Dendritic cell treated with granulocyte-macrophage colony-stimulating factor and Interleukin-4, amounts not matched to agents 40 ng/mL and 50 ng/mL, for 4 days (primary cell): ENCODE data around the gene LAYN.

Experiments used
- H3K27ac Mint-ChIP-seq: one replicate; pipeline ENCODE4 v1.8.0; 2022; ENCODE audit warnings: mild to moderate bottlenecking, mixed read lengths
- H3K27me3 Mint-ChIP-seq: one replicate; pipeline ENCODE4 v1.8.0; 2022; ENCODE audit warnings: mild to moderate bottlenecking, mixed read lengths
- H3K36me3 Mint-ChIP-seq: one replicate; pipeline ENCODE4 v1.8.0; 2022; ENCODE audit warnings: low read depth, mixed read lengths
- H3K4me1 Mint-ChIP-seq: one replicate; pipeline ENCODE4 v1.8.0; 2022; ENCODE audit warnings: low read depth, mixed read lengths
- H3K4me3 Mint-ChIP-seq: one replicate; pipeline ENCODE4 v1.8.0; 2022; ENCODE audit warnings: mild to moderate bottlenecking, moderate library complexity, mixed read lengths
- H3K9me3 Mint-ChIP-seq: one replicate; pipeline ENCODE4 v1.8.0; 2022; ENCODE audit warnings: mixed read lengths
- intact Hi-C: fragments of 100-400 bp; cut with micrococcal nuclease; formaldehyde crosslinking; loops from one replicate; pipeline ENCODE4 v1.15.0; 2022

The LAYN gene

DNA sequence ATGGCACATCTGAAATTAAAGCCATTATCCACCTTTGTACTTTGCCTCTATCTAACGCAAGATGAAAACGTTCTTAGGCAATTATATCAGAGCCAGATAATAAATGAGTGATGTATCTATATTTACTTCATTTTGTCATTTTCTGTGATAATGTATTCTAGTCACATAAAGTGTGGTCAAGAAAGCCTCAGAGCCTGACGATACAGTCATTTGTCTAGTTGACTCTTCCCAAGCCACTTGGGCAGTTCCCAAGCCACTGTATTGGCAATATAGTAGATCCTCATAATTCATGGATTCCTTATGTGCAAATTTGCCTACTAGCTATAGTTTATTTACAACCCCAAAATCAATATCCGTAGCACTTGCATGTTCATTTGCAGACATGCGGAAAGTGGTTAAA, 18.1 kb upstream of the LAYN start:
- Mint-ChIP-seq H3K4me1 (peaks cover 17% of the 10 kb centered on the region), H3K27me3 (no peaks in the 10 kb centered on the region), H3K4me3 (no peak overlapping the region), H3K27ac (no peak overlapping the region), H3K36me3 (no peaks in the 10 kb centered on the region), H3K9me3 (no peaks in the 10 kb centered on the region)
- intact Hi-C loops: no loop called here

GRCh38 chr11:111523343-111523742, 17.2 kb upstream of the LAYN start:
- Mint-ChIP-seq H3K27ac (no peak overlapping the region), H3K36me3 (no peaks in the 10 kb centered on the region), H3K4me3 (no peak overlapping the region), H3K27me3 (no peaks in the 10 kb centered on the region), H3K9me3 (no peaks in the 10 kb centered on the region), H3K4me1 (peaks cover 17% of the 10 kb centered on the region)
- intact Hi-C loops: no loop called here

- intact Hi-C loops: no loop called here
- Mint-ChIP-seq H3K27ac (no peak overlapping the region), H3K27me3 (no peaks in the 10 kb centered on the region), H3K4me3 (no peak overlapping the region), H3K4me1 (peaks cover 17% of the 10 kb centered on the region), H3K9me3 (no peaks in the 10 kb centered on the region), H3K36me3 (no peaks in the 10 kb centered on the region)
These were observed 16.5 kb upstream of the LAYN start for GRCh38 chr11:111524056-111524455.

DNA sequence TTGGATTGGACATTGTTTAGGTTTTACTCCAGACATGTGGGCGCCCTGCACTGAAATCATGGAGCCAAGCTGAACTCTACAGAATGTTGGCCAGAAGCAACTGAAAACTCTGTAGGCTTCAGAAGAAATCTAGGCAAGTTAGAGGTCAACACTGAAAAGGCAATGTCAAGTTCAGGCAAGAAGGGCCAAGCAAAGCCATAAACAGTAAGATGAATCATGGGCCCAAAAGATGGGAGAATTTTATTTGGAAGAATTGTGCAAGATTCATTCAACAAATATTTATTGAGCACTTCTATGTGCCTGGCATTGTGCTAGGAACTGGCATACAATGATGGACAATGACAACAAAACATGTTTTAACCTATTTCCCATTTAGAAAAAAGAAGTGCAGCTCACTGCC, 15.1 kb upstream of the LAYN start:
- Mint-ChIP-seq H3K36me3 (no peaks in the 10 kb centered on the region), H3K27me3 (no peaks in the 10 kb centered on the region), H3K4me1 (peaks cover 17% of the 10 kb centered on the region), H3K4me3 (no peak overlapping the region), H3K27ac (no peak overlapping the region), H3K9me3 (no peaks in the 10 kb centered on the region)
- intact Hi-C loops: no loop called here

DNA sequence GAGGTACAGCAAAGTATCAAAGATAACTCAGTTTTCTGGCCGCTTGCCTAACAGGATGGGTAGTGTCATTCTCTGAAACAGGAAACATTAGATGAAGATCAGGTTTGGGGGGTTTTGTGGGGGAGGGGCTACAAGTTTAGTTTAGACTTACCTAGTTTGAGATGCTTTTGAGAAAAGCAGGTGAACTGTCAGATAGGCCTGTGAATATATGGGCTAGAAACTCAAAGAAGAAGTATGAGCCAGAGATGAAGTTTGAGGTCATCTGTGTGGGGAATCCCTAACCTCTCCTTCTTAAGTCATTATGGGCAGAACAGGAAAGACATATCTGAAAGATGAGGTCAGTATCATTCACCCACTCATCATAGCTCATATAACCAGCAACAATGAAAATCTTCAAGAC, 14.0 kb upstream of the LAYN start:
- intact Hi-C loops: no loop called here
- no peaks in the 10 kb centered on the region for H3K27me3 Mint-ChIP-seq
- H3K4me3 Mint-ChIP-seq: no peak overlapping the region
- H3K27ac Mint-ChIP-seq: no peak overlapping the region
- H3K4me1 Mint-ChIP-seq: peaks cover 23% of the 10 kb centered on the region
- H3K36me3 Mint-ChIP-seq: no peaks in the 10 kb centered on the region
- no peaks in the 10 kb centered on the region for H3K9me3 Mint-ChIP-seq

- H3K4me3 Mint-ChIP-seq: no peak overlapping the region
- H3K4me1 Mint-ChIP-seq: peaks cover 30% of the 10 kb centered on the region
- H3K36me3 Mint-ChIP-seq: no peaks in the 10 kb centered on the region
- no peaks in the 10 kb centered on the region for H3K9me3 Mint-ChIP-seq
- intact Hi-C loops: no loop called here
- no peak overlapping the region for H3K27ac Mint-ChIP-seq
- no peaks in the 10 kb centered on the region for H3K27me3 Mint-ChIP-seq
These were observed 13.2 kb upstream of the LAYN start for GRCh38 chr11:111527279-111527678.

- H3K4me1 Mint-ChIP-seq: peaks cover 31% of the 10 kb centered on the region
- H3K9me3 Mint-ChIP-seq: no peaks in the 10 kb centered on the region
- H3K27me3 Mint-ChIP-seq: no peaks in the 10 kb centered on the region
- intact Hi-C loops: no loop called here
- H3K4me3 Mint-ChIP-seq: no peak overlapping the region
- H3K36me3 Mint-ChIP-seq: no peaks in the 10 kb centered on the region
- no peak overlapping the region for H3K27ac Mint-ChIP-seq
These were observed 12.0 kb upstream of the LAYN start for GRCh38 chr11:111528557-111528956.

DNA sequence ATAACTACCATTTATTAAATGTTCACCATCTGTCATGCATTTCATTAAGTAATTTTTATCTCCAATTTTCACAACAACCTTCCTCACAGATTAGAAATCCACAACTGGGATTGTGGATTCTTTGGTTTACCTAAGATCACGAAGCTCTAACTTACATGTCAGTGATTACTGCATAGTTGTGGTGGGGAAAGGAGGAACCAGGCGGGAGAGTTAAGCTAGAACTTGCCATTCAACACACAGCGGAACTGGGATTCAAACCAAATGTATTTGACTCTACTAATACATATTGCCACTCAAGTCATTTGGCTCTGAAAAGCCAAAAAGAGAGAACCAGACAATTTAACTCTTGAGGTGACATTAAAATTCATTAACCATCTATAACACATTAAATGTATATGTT, 10.4 kb upstream of the LAYN start:
- no peaks in the 10 kb centered on the region for H3K9me3 Mint-ChIP-seq
- H3K4me1 Mint-ChIP-seq: peaks cover 22% of the 10 kb centered on the region
- H3K4me3 Mint-ChIP-seq: no peak overlapping the region
- H3K27me3 Mint-ChIP-seq: peaks cover 6% of the 10 kb centered on the region
- no peaks in the 10 kb centered on the region for H3K36me3 Mint-ChIP-seq
- H3K27ac Mint-ChIP-seq: no peak overlapping the region
- intact Hi-C loops: no loop called here

GRCh38 chr11:111531136-111531535, 9.4 kb upstream of the LAYN start:
- Mint-ChIP-seq H3K27ac (no peak overlapping the region), H3K27me3 (peaks cover 10% of the 10 kb centered on the region), H3K4me1 (peaks cover 21% of the 10 kb centered on the region), H3K36me3 (no peaks in the 10 kb centered on the region), H3K4me3 (no peak overlapping the region), H3K9me3 (no peaks in the 10 kb centered on the region)
- intact Hi-C loops: no loop called here

DNA sequence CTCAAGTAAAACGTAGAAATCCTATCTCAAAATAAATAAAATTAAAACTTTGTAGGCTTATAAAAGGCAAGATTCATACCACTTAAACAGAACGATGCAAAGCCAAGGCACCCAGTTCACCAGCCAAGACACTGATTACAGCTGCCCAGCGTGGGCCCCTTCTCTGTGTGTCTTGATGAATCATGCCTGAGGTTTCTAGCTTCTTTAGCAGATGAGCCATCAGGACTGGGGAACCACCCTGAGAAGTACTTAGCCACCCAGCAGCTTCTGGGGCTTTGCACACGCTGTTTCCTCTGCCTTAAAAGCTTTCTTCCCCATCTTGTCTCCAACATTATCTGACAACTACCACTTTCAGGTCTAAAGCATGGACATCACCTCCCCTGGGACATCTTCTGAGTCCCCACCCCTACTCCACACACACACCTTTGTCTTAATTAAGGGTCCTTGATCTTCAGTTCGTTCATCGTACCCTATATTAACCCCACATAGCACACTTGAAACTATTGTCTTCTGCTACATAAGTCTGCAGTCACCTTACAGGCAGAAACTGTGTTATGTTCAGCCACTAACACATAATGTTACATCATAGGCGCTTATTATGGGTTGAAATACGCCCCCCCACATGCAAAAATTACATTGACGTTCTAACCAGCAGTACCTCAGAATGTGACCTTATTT, 8.7 kb upstream of the LAYN start:
- H3K27ac Mint-ChIP-seq: peak overlapping the region; percentile 19
- intact Hi-C loops: no loop called here
- H3K9me3 Mint-ChIP-seq: no peaks in the 10 kb centered on the region
- H3K27me3 Mint-ChIP-seq: peaks cover 13% of the 10 kb centered on the region
- H3K4me3 Mint-ChIP-seq: no peak overlapping the region
- H3K36me3 Mint-ChIP-seq: no peaks in the 10 kb centered on the region
- H3K4me1 Mint-ChIP-seq: peaks cover 15% of the 10 kb centered on the region

DNA sequence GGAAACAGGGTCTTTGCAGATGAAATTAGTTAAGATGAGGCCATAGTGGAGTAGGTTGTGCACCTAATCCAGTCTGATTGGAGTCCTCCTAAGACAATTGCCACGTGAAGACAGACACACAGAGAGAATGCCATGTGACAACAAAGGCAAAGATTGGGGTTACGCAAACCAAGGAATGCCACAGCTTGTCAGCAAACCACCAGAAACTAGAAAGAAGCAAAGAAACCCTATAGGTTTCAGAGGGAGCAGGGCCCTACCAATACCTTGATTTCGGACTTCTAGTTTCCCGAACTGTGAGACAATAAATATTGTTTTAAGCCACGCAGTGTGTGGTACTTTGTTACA, 8.2 kb upstream of the LAYN start:
- intact Hi-C loops: no loop called here

GRCh38 chr11:111535281-111535680, 5.2 kb upstream of the LAYN start:
- Mint-ChIP-seq H3K9me3 (no peaks in the 10 kb centered on the region), H3K4me3 (no peak overlapping the region)

More for the DNA sequence above, 8.2 kb upstream of the LAYN start:
- Mint-ChIP-seq H3K27me3 (peaks cover 13% of the 10 kb centered on the region), H3K36me3 (no peaks in the 10 kb centered on the region), H3K4me3 (no peak overlapping the region), H3K27ac (peak overlapping the region; percentile 19), H3K9me3 (no peaks in the 10 kb centered on the region), H3K4me1 (peaks cover 15% of the 10 kb centered on the region)

GRCh38 chr11:111537336-111537860, 3.1 kb upstream of the LAYN start:
- peaks cover 56% of the 10 kb centered on the region for H3K27me3 Mint-ChIP-seq
- H3K27ac Mint-ChIP-seq: no peak overlapping the region

More at GRCh38 chr11:111535281-111535680, 5.2 kb upstream of the LAYN start:
- no peaks in the 10 kb centered on the region for H3K36me3 Mint-ChIP-seq
- intact Hi-C loops: no loop called here
- H3K27ac Mint-ChIP-seq: no peak overlapping the region
- peaks cover 38% of the 10 kb centered on the region for H3K27me3 Mint-ChIP-seq
- peaks cover 23% of the 10 kb centered on the region for H3K4me1 Mint-ChIP-seq

DNA sequence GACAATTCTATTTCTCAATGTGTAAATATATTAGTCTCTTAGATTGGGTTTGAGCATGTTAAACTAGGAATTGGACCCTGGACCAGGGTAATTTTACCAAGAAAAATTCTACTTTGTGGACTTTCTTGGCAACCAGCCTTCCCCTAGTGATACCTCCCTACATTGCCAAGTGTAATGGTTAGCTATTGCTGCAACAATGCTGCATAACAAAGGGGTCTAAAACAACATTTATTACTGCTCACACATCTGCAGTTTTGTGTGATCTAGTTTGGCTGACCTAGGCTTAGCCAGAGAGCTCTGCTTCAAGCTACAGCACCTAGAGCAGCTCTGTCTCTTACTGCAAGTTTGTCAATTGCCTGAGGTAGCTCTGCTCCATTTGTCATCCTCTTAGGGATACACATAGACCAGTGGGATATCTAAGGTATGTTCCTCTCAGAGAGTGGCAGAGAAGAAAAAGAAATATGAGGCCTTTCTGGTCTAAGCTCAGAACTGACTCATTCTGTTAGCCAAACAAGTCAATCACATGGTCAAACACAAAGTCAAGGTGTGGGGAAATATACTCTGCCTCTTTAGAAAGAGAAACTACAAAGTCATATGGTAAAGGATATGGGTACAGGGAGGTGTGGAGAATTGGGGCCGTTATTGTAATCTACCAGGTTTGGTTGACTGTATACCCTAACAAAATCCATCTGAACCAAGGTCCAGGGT, 2.0 kb upstream of the LAYN start:
- intact Hi-C loops: no loop called here
- no peaks in the 10 kb centered on the region for H3K9me3 Mint-ChIP-seq
- H3K27me3 Mint-ChIP-seq: peaks cover 60% of the 10 kb centered on the region
- no peaks in the 10 kb centered on the region for H3K36me3 Mint-ChIP-seq
- no peak overlapping the region for H3K4me3 Mint-ChIP-seq
- peaks cover 25% of the 10 kb centered on the region for H3K4me1 Mint-ChIP-seq
- H3K27ac Mint-ChIP-seq: no peak overlapping the region

More at GRCh38 chr11:111537336-111537860, 3.1 kb upstream of the LAYN start:
- Mint-ChIP-seq H3K9me3 (no peaks in the 10 kb centered on the region), H3K4me1 (peaks cover 26% of the 10 kb centered on the region), H3K4me3 (no peak overlapping the region), H3K36me3 (no peaks in the 10 kb centered on the region)
- intact Hi-C loops: no loop called here
